Measurements from ENCODE around the gene ZDHHC12.

ZDHHC12 gene

DNA sequence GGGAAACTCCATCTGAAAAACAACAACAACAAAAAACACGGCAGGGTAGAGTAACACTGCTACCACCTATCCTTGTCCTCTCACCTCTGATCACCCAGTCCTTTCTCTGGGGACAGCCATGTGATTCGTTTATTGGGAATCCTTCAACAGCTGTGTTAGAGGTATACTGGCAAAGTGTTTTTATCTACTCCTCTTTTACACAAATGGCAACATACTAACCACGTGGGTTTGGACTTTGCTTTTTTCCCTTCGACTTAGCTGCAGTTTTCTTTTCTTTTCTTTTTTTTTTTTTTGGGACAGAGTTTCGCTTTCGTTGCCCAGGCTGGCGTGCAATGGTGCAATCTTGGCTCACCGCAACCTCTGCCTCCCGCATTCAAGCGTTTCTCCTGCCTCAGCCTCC lies 46.1 kb downstream of the ZDHHC12 start:
- TF ChIP-seq, protein P1, sequence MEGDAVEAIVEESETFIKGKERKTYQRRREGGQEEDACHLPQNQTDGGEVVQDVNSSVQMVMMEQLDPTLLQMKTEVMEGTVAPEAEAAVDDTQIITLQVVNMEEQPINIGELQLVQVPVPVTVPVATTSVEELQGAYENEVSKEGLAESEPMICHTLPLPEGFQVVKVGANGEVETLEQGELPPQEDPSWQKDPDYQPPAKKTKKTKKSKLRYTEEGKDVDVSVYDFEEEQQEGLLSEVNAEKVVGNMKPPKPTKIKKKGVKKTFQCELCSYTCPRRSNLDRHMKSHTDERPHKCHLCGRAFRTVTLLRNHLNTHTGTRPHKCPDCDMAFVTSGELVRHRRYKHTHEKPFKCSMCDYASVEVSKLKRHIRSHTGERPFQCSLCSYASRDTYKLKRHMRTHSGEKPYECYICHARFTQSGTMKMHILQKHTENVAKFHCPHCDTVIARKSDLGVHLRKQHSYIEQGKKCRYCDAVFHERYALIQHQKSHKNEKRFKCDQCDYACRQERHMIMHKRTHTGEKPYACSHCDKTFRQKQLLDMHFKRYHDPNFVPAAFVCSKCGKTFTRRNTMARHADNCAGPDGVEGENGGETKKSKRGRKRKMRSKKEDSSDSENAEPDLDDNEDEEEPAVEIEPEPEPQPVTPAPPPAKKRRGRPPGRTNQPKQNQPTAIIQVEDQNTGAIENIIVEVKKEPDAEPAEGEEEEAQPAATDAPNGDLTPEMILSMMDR (IDR thresholded peaks at IDR 0.05; ENCODE audit: control insufficient read depth, extremely low read depth, insufficient read depth) = no peak
- no peak overlapping the region for H3K4me3 ChIP-seq (ENCODE audit: low read depth, low read length)
- DNase-seq (ENCODE audit: low read depth) = no peak

- TF ChIP-seq, protein P1 (IDR thresholded peaks at IDR 0.05; ENCODE audit: control insufficient read depth, extremely low read depth, insufficient read depth) = no peak
- H3K4me3 ChIP-seq (ENCODE audit: low read depth, low read length) = no peak overlapping the region
- DNase-seq (ENCODE audit: low read depth) = no peak
Observed at GRCh38 chr9:128675382-128675781, 48.5 kb downstream of the ZDHHC12 start.
